Esophagus muscularis mucosa (tissue), 4 donors: Measurements from ENCODE around the gene BRD7. TPM values are rescaled to one million over a fixed set of nuclear protein-coding genes. Genes with fewer than 3 reads are reported as not detected.
A peak's percentile ranks its signal among the peaks of the same experiment; 100 is the strongest.

Experiments used
- DNase-seq: peaks from one replicate; pipeline ENCODE4 v3.0.0-alpha.2; 2017; ENCODE audit errors: extremely low spot score
- H3K27ac ChIP-seq, 4 donors: fragments of 200-600 bp; sonication (generic); replicated peaks in 1 of 4; 1 replicate in 3 of 4; 2 replicates in 1 of 4; pipeline ENCODE4 v1.5.1; 2016 to 2019; ENCODE audit warnings: mild to moderate bottlenecking in 1 of 4
- H3K27me3 ChIP-seq, 4 donors: fragments of 200-600 bp; sonication (generic); one replicate each; pipeline versions ENCODE4 v1.5.1 to v1.6.0; 2016 to 2019
- H3K36me3 ChIP-seq, 4 donors: fragments of 200-600 bp; sonication (generic); one replicate each; pipeline ENCODE4 v1.5.1; 2016 to 2019
- H3K4me1 ChIP-seq, 4 donors: fragments of 200-600 bp; sonication (generic); one replicate each; pipeline ENCODE4 v1.5.1; 2016 to 2019
- H3K4me3 ChIP-seq, 4 donors: fragments of 200-600 bp; sonication (generic); 1 replicate in 2 of 4; 2 replicates in 2 of 4; pipeline ENCODE4 v1.5.1; 2016 to 2019; ENCODE audit warnings: mild to moderate bottlenecking in 4 of 4, moderate library complexity in 1 of 4
- H3K9me3 ChIP-seq, 4 donors: fragments of 200-600 bp; sonication (generic); 1 replicate in 3 of 4; 2 replicates in 1 of 4; pipeline ENCODE4 v1.5.1; 2016 to 2019
- CTCF ChIP-seq, 3 experiments: fragments of 200-600 bp in 2 of 3; fragments of 450-650 bp in 1 of 3; sonication (generic) in 2 of 3; IDR thresholded peaks; one replicate each; pipeline ENCODE4 v1.5.1; 2017 to 2019; ENCODE audit warnings: antibody characterized with exemption in 3 of 3, mild to moderate bottlenecking in 2 of 3, moderate library complexity in 1 of 3
- EP300 ChIP-seq: sonication (generic); formaldehyde crosslinking; IDR thresholded peaks from one replicate; pipeline ENCODE4 v1.6.1; 2017; ENCODE audit warnings: antibody characterized with exemption
- POLR2A ChIP-seq: fragments of 450-650 bp; IDR thresholded peaks from one replicate; pipeline ENCODE4 v1.6.1; 2017; ENCODE audit warnings: antibody characterized with exemption, moderate library complexity, mild to moderate bottlenecking, low read depth
- POLR2AphosphoS5 ChIP-seq, 2 donors: sonication (generic); formaldehyde crosslinking; IDR thresholded peaks; one replicate each; pipeline ENCODE4 v1.6.1; 2017; ENCODE audit warnings: antibody characterized with exemption in 2 of 2
- WGBS: methylation state at CpG from one replicate; pipeline ENCODE4 v1.1.5; 2018; 5-methylcytosine and 5-hydroxymethylcytosine counted together
- intact Hi-C: fragments of 100-400 bp; cut with DNase I; formaldehyde crosslinking; loops from one replicate; pipeline ENCODE4 v1.15.1; 2023
- total RNA-seq, 4 donors: library from RNA; depleted of rRNA; stranded (reverse); fragments of >200 nt; gene quantifications; one replicate each; pipeline versions ENCODE4 v1.1.0 to v1.2.1, GENCODE V29; 2016

BRD7 gene
- total RNA-seq, 4 donors from 2014 or later = 49.5 to 68.1 (median 56.5) TPM

GRCh38 chr16:50324345-50324744 lies 44.4 kb downstream of the BRD7 start:
- intact Hi-C loops = loop anchor here (5.0 kb wide), 1 partner anchor 33 kb away; no protein-coding TSS in a partner anchor
- Histone ChIP-seq H3K27me3 (no peaks in the 10 kb centered on the region), H3K4me3 (no peak overlapping the region), H3K36me3 (peaks cover 24 to 97% (median 68%) of the 10 kb centered on the region in 4 donors), H3K27ac (peak overlapping the region in 1 of 4 donors; percentile 28), H3K4me1 (peaks cover 0 to 31% (median 21%) of the 10 kb centered on the region in 4 donors), H3K9me3 (no peaks in the 10 kb centered on the region)
- 75% methylated on average over 6 of the region's 6 CpGs for WGBS
- no peak for TF ChIP-seq POLR2AphosphoS5 (IDR thresholded peaks at IDR 0.05)
- TF ChIP-seq CTCF (IDR thresholded peaks at IDR 0.05) = no peak
- no peak for TF ChIP-seq EP300
- TF ChIP-seq POLR2A = no peak
- no peak for DNase-seq

GRCh38 chr16:50323335-50324011 lies 45.3 kb downstream of the BRD7 start:
- Histone ChIP-seq H3K36me3 (peaks cover 33 to 97% (median 73%) of the 10 kb centered on the region in 4 donors), H3K27me3 (no peaks in the 10 kb centered on the region), H3K9me3 (no peaks in the 10 kb centered on the region), H3K4me3 (no peak overlapping the region), H3K4me1 (peaks cover 0 to 25% (median 16%) of the 10 kb centered on the region in 4 donors), H3K27ac (peak overlapping the region; percentile 24 to 49 (median 31))
- 55% methylated on average over 11 of the region's 11 CpGs for WGBS
- no peak for DNase-seq
- TF ChIP-seq EP300 (no peak), POLR2AphosphoS5 (IDR thresholded peaks at IDR 0.05) (peak in 1 of 2 donors; percentile 61), CTCF (IDR thresholded peaks at IDR 0.05) (peak in 1 of 3 experiments; percentile 25)
- intact Hi-C loops = loop anchor here (5.0 kb wide), 1 partner anchor 34 kb away; no protein-coding TSS in a partner anchor

GRCh38 chr16:50322333-50322732 lies 46.5 kb downstream of the BRD7 start:
- TF ChIP-seq EP300 = no peak
- TF ChIP-seq POLR2A = no peak
- no peak for TF ChIP-seq CTCF (IDR thresholded peaks at IDR 0.05)
- WGBS = 94% methylated on average over 1 of the region's 1 CpG
- H3K27ac ChIP-seq = no peak overlapping the region
- no peaks in the 10 kb centered on the region for H3K27me3 ChIP-seq
- peaks cover 0 to 22% (median 15%) of the 10 kb centered on the region in 4 donors for H3K4me1 ChIP-seq
- DNase-seq = no peak
- no peaks in the 10 kb centered on the region for H3K9me3 ChIP-seq
- no peak overlapping the region for H3K4me3 ChIP-seq
- H3K36me3 ChIP-seq = peaks cover 35 to 98% (median 74%) of the 10 kb centered on the region in 4 donors
- intact Hi-C loops = loop anchor here (5.0 kb wide), 1 partner anchor 35 kb away; no protein-coding TSS in a partner anchor

- peaks cover 42 to 98% (median 83%) of the 10 kb centered on the region in 4 donors for H3K36me3 ChIP-seq
- intact Hi-C loops = loop anchor here (5.0 kb wide), 1 partner anchor 37 kb away; no protein-coding TSS in a partner anchor
- no peaks in the 10 kb centered on the region for H3K27me3 ChIP-seq
- no peak for TF ChIP-seq POLR2AphosphoS5 (IDR thresholded peaks at IDR 0.05)
- TF ChIP-seq POLR2A = no peak
- no peak for TF ChIP-seq CTCF (IDR thresholded peaks at IDR 0.05)
- WGBS = 84% methylated on average over 5 of the region's 5 CpGs
- no peak overlapping the region for H3K27ac ChIP-seq
- no peak overlapping the region for H3K4me3 ChIP-seq
- H3K9me3 ChIP-seq = no peaks in the 10 kb centered on the region
- peaks cover 0 to 17% (median 13%) of the 10 kb centered on the region in 4 donors for H3K4me1 ChIP-seq
- no peak for DNase-seq
Observed at GRCh38 chr16:50320310-50320709, 48.5 kb downstream of the BRD7 start.
